HEK293T (cell line): ENCODE data around the gene OCA2.

Experiments used
- CTCF ChIA-PET: fragments of 350-600 bp; formaldehyde crosslinking; extraction: SDS; loops from one replicate; lab custom pipeline; 2021; ENCODE audit warnings: antibody characterized with exemption, inconsistent platforms; lab: Yijun Ruan, JAX
- POLR2A ChIA-PET: fragments of 350-600 bp; formaldehyde crosslinking; extraction: SDS; loops from one replicate; lab custom pipeline; 2020; ENCODE audit warnings: antibody characterized with exemption, inconsistent platforms; lab: Yijun Ruan, JAX
- DNase-seq: peaks from one replicate; pipeline ENCODE4 v3.0.0; 2012; ENCODE audit warnings: mixed read lengths; ENCODE audit errors: extremely low spot score
- ARNT ChIP-seq: fragments of 450-650 bp; IDR thresholded peaks from 2 replicates; pipeline ENCODE4 v1.6.1; 2017; ENCODE audit warnings: mild to moderate bottlenecking
- BHLHE40 ChIP-seq: fragments of 450-650 bp; IDR thresholded peaks from 2 replicates; pipeline ENCODE4 v1.6.1; 2016; ENCODE audit warnings: mild to moderate bottlenecking, moderate library complexity, borderline replicate concordance
- CTBP1 ChIP-seq: fragments of 450-650 bp; IDR thresholded peaks from 2 replicates; pipeline ENCODE4 v1.6.1; 2016; ENCODE audit warnings: borderline replicate concordance
- ELF4 ChIP-seq: fragments of 450-650 bp; IDR thresholded peaks from 2 replicates; pipeline ENCODE4 v1.6.1; 2017; ENCODE audit warnings: antibody characterized with exemption
- FOXA1 ChIP-seq: fragments of 450-650 bp; IDR thresholded peaks from 2 replicates; pipeline ENCODE4 v1.6.1; 2016; ENCODE audit warnings: mild to moderate bottlenecking
- FOXK2 ChIP-seq: fragments of 450-650 bp; IDR thresholded peaks from 2 replicates; pipeline ENCODE4 v1.6.1; 2016; ENCODE audit warnings: mild to moderate bottlenecking
- FOXM1 ChIP-seq: fragments of 450-650 bp; IDR thresholded peaks from 2 replicates; pipeline ENCODE4 v1.6.1; 2017; ENCODE audit warnings: mild to moderate bottlenecking, borderline replicate concordance
- HDGF ChIP-seq: fragments of 450-650 bp; IDR thresholded peaks from 2 replicates; pipeline ENCODE4 v1.6.1; 2017; ENCODE audit warnings: antibody characterized with exemption, borderline replicate concordance
- L3MBTL2 ChIP-seq: fragments of 450-650 bp; conservative IDR thresholded peaks from 2 replicates; pipeline ENCODE4 v1.6.1; 2016; ENCODE audit warnings: mild to moderate bottlenecking
- LEF1 ChIP-seq: fragments of 450-650 bp; IDR thresholded peaks from 2 replicates; pipeline ENCODE4 v1.6.1; 2017; ENCODE audit warnings: mild to moderate bottlenecking, borderline replicate concordance
- NFRKB ChIP-seq: fragments of 450-650 bp; IDR thresholded peaks from 2 replicates; pipeline ENCODE4 v1.6.1; 2016; ENCODE audit warnings: mild to moderate bottlenecking, moderate library complexity
- PKNOX1 ChIP-seq: fragments of 450-650 bp; IDR thresholded peaks from 2 replicates; pipeline ENCODE4 v1.6.1; 2016
- SP1 ChIP-seq: fragments of 450-650 bp; IDR thresholded peaks from 2 replicates; pipeline ENCODE4 v1.6.1; 2017
- SUZ12 ChIP-seq: fragments of 450-650 bp; IDR thresholded peaks from 2 replicates; pipeline ENCODE4 v1.6.1; 2016; ENCODE audit warnings: mild to moderate bottlenecking
- TARDBP ChIP-seq: fragments of 450-650 bp; IDR thresholded peaks from 2 replicates; pipeline ENCODE4 v1.6.1; 2016
- ZNF384 ChIP-seq: fragments of 450-650 bp; IDR thresholded peaks from 2 replicates; pipeline ENCODE4 v1.6.1; 2016

OCA2 gene

GRCh38 chr15:28107111-28107903 is 8.2 kb upstream of the OCA2 start:
- POLR2A ChIA-PET, result no interaction called here
- CTCF ChIA-PET, result no interaction called here
- TF ChIP-seq NFRKB (no peak), HDGF (no peak), CTBP1 (no peak), TARDBP (no peak), PKNOX1 (no peak), ELF4 (no peak), FOXM1 (no peak), ARNT (no peak), SP1 (no peak)
- no peak for DNase-seq

- CTCF ChIA-PET, result no interaction called here
These were observed 7.4 kb upstream of the OCA2 start for GRCh38 chr15:28106294-28107110.

GRCh38 chr15:28105793-28106192 is 6.7 kb upstream of the OCA2 start:
- CTCF ChIA-PET, result no interaction called here
- TF ChIP-seq HDGF, result no peak
- no peak for TF ChIP-seq PKNOX1
- TF ChIP-seq LEF1, result no peak
- POLR2A ChIA-PET, result no interaction called here
- no peak for DNase-seq

More at GRCh38 chr15:28106294-28107110, 7.4 kb upstream of the OCA2 start:
- POLR2A ChIA-PET, result no interaction called here
- no peak for TF ChIP-seq TARDBP
- TF ChIP-seq FOXM1, result no peak
- no peak for TF ChIP-seq SUZ12
- TF ChIP-seq LEF1, result no peak
- no peak for TF ChIP-seq ARNT
- no peak for DNase-seq

- CTCF ChIA-PET, result no interaction called here
- DNase-seq, result no peak
- POLR2A ChIA-PET, result no interaction called here
- TF ChIP-seq BHLHE40, result no peak
- TF ChIP-seq FOXK2, result no peak
- no peak for TF ChIP-seq ZNF384
- TF ChIP-seq HDGF, result no peak
- no peak for TF ChIP-seq FOXM1
- TF ChIP-seq NFRKB, result no peak
These were observed 6.2 kb upstream of the OCA2 start for GRCh38 chr15:28105224-28105791.

GRCh38 chr15:28104326-28104725 is 5.2 kb upstream of the OCA2 start:
- ChIA-PET POLR2A (interaction anchor here (1.1 kb wide), 1 partner anchor 13 kb away, joined by 3 read pairs; no protein-coding TSS in a partner anchor), CTCF (interaction anchor here (1.0 kb wide), 1 partner anchor 38 kb away, joined by 4 read pairs; no protein-coding TSS in a partner anchor)
- TF ChIP-seq LEF1, result no peak
- no peak for TF ChIP-seq SP1
- no peak for TF ChIP-seq TARDBP
- no peak for TF ChIP-seq ARNT
- TF ChIP-seq CTBP1, result no peak
- TF ChIP-seq FOXK2, result no peak
- no peak for TF ChIP-seq HDGF
- no peak for TF ChIP-seq FOXM1
- no peak for TF ChIP-seq PKNOX1
- no peak for TF ChIP-seq L3MBTL2
- TF ChIP-seq SUZ12, result no peak
- DNase-seq, result no peak

- ChIA-PET CTCF (interaction anchor here (1.0 kb wide), 1 partner anchor 38 kb away, joined by 4 read pairs; no protein-coding TSS in a partner anchor), POLR2A (interaction anchor here (1.1 kb wide), 1 partner anchor 14 kb away, joined by 3 read pairs; no protein-coding TSS in a partner anchor)
- no peak for DNase-seq
- TF ChIP-seq SP1, result no peak
- TF ChIP-seq FOXM1, result no peak
- no peak for TF ChIP-seq NFRKB
- TF ChIP-seq SUZ12, result no peak
- TF ChIP-seq FOXA1, result no peak
- TF ChIP-seq ELF4, result no peak
- no peak for TF ChIP-seq CTBP1
- no peak for TF ChIP-seq ZNF384
- no peak for TF ChIP-seq L3MBTL2
These were observed 4.7 kb upstream of the OCA2 start for GRCh38 chr15:28103831-28104230.
